Spleen (tissue), 11 donors: ENCODE measurements around the gene TENM4. TPM values are rescaled to one million over a fixed set of nuclear protein-coding genes. Genes with fewer than 3 reads are reported as not detected.

Experiments
- DNase-seq: peaks from one replicate; pipeline ENCODE4 v3.0.0-alpha.2; 2020
- H3K27ac ChIP-seq, 8 donors: fragments of 200-600 bp; sonication (generic) in 7 of 8; 1 replicate in 4 of 8; 2 replicates in 4 of 8; pipeline versions ENCODE4 v1.5.0 to v1.8.0; 2016 to 2021; ENCODE audit warnings: inconsistent platforms in 4 of 8, mild to moderate bottlenecking in 4 of 8, moderate library complexity in 1 of 8
- H3K27me3 ChIP-seq, 7 donors: fragments of 200-600 bp; sonication (generic) in 6 of 7; replicated peaks in 1 of 7; 1 replicate in 4 of 7; 2 replicates in 3 of 7; pipeline versions ENCODE4 v1.5.0 to v1.8.0; 2016 to 2021; ENCODE audit warnings: inconsistent platforms in 3 of 7, mild to moderate bottlenecking in 1 of 7
- H3K36me3 ChIP-seq, 6 donors: fragments of 200-600 bp; sonication (generic) in 5 of 6; 1 replicate in 4 of 6; 2 replicates in 2 of 6; pipeline versions ENCODE4 v1.5.0 to v1.8.0; 2016 to 2021; ENCODE audit warnings: inconsistent platforms in 2 of 6
- H3K4me1 ChIP-seq, 6 donors: fragments of 200-600 bp; sonication (generic) in 5 of 6; 1 replicate in 3 of 6; 2 replicates in 3 of 6; pipeline versions ENCODE4 v1.5.0 to v1.8.0; 2016 to 2021; ENCODE audit warnings: inconsistent platforms in 3 of 6
- H3K4me3 ChIP-seq, 8 donors: fragments of 200-600 bp; sonication (generic) in 7 of 8; 1 replicate in 4 of 8; 2 replicates in 4 of 8; pipeline versions ENCODE4 v1.5.0 to v1.8.0; 2016 to 2021; ENCODE audit warnings: inconsistent platforms in 4 of 8, mild to moderate bottlenecking in 4 of 8, moderate library complexity in 2 of 8
- H3K9me3 ChIP-seq, 8 donors: fragments of 200-600 bp; sonication (generic) in 7 of 8; 1 replicate in 4 of 8; 2 replicates in 4 of 8; pipeline versions ENCODE4 v1.5.0 to v1.8.0; 2016 to 2021; ENCODE audit warnings: inconsistent platforms in 4 of 8
- CTCF ChIP-seq, 11 experiments: fragments of 200-600 bp in 7 of 11; fragments of 450-650 bp in 4 of 11; sonication (generic) in 4 of 11; IDR thresholded peaks in 8 of 11; conservative IDR thresholded peaks in 3 of 11; 1 replicate in 7 of 11; 2 replicates in 4 of 11; pipeline versions ENCODE4 v1.4.0 to v1.8.0; 2016 to 2021; ENCODE audit warnings: antibody characterized with exemption in 11 of 11, inconsistent platforms in 4 of 11, mild to moderate bottlenecking in 1 of 11
- POLR2A ChIP-seq, 3 donors: fragments of 450-650 bp; IDR thresholded peaks; one replicate each; pipeline ENCODE4 v1.5.1; 2017; ENCODE audit warnings: antibody characterized with exemption in 3 of 3, mild to moderate bottlenecking in 1 of 3
- POLR2AphosphoS5 ChIP-seq, 3 donors: sonication (generic); formaldehyde crosslinking; IDR thresholded peaks; one replicate each; pipeline ENCODE4 v1.5.1; 2017; ENCODE audit warnings: antibody characterized with exemption in 3 of 3
- WGBS, 5 donors: extraction: QIAGEN DNeasy Blood & Tissue Kit in 3 of 5; methylation state at CpG; one replicate each; pipeline versions ENCODE4 v1.1.5 to v1.1.7; 2013 to 2018; 5-methylcytosine and 5-hydroxymethylcytosine counted together
- intact Hi-C: fragments of 100-400 bp; cut with DNase I; formaldehyde crosslinking; loops from one replicate; pipeline ENCODE4 v1.15.0; 2023; ENCODE audit warnings: low total_unique reads
- polyA plus RNA-seq, 3 donors: library from polyadenylated mRNA; stranded (reverse); fragments of 200-250 nt; gene quantifications; one replicate each; pipeline ENCODE4 v1.2.1, GENCODE V29; 2013
- total RNA-seq, 7 donors: library from RNA; depleted of rRNA in 3 of 7; stranded (reverse); fragments of >200 nt in 3 of 7; fragmentation: NEBNext Ultra II Directional in 4 of 7; extraction: Animal tissue kit (Norgen Biotek cat#: 25700) in 4 of 7; gene quantifications; one replicate each; pipeline versions ENCODE4 v1.1.0 to v1.2.1, GENCODE V29; 2016 to 2021
- donor health status: healthy with polysubstance abuse.
- donor health status: DM: no; HTN: no; CAD: no; lungs with moderate emphysema.
- donor health status: DM: no; HTN: no; CAD: no.
- donor health status: Bipolar disorder and iron deficiency.
- donor health status: healthy.
- donor health status: DM: no; HTN: no; CAD: no.
- donor health status: DM: yes; HTN: yes; CAD: no.

The TENM4 gene
- total and polyA plus RNA-seq, 10 donors: 0.09 to 4.5 (median 1.2) TPM

DNA sequence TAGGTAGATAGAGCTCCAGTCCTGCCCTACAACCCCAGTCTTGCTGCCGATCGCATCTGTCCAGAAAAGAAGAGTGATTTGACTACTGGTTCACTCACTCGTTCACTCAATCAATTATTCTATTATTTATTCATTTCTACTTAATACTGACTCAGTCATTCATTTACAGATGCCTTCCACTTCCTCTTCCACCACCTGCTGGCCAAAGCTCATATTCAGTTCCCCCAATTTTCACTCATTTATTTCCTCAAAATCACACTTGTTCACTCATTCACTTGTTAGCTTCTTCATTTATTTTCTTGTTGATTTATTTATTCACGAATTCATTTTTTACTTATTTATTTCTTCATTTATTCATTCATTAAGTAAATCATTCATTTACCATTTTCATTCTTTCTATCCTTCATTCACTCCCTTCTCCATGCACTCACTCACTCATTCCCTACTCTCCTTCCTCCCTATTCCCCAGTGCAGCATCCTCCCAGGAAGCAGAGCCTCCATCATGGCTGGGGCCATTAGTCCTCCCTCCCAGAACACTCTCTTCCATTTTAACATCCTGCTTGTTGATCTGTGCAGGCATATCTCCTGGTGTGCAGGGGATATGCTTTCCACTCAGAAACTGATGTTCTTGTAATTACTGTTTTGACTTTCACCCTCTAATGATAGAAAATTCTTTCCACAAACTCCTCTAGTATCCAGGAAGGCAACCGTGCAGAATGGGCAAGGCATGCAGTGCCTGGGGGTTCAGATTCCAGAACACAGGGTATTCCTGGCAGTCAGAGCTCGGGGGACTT lies 281.0 kb downstream of the TENM4 start:
- no peak for DNase-seq
- peaks cover 0 to 38% (median 0%) of the 10 kb centered on the region in 7 donors for H3K27me3 ChIP-seq
- H3K4me1 ChIP-seq: peaks cover 0 to 11% (median 0%) of the 10 kb centered on the region in 6 donors
- H3K9me3 ChIP-seq: no peaks in the 10 kb centered on the region
- no peak for TF ChIP-seq POLR2AphosphoS5 (IDR thresholded peaks at IDR 0.05)
- TF ChIP-seq CTCF (IDR thresholded peaks at IDR 0.05 in 8 of 11, conservative IDR thresholded peaks at IDR 0.05 in 3 of 11): no peak
- TF ChIP-seq POLR2A (IDR thresholded peaks at IDR 0.05): no peak
- 75 to 86% (median 80%) methylated on average over 6 of the region's 6 CpGs for WGBS, 5 donors
- no peak overlapping the region for H3K27ac ChIP-seq
- intact Hi-C loops: no loop called here
- H3K36me3 ChIP-seq: no peaks in the 10 kb centered on the region
- H3K4me3 ChIP-seq: no peak overlapping the region

GRCh38 chr11:79157738-79158137 lies 283.1 kb downstream of the TENM4 start:
- H3K4me3 ChIP-seq: no peak overlapping the region
- no peak for TF ChIP-seq CTCF (IDR thresholded peaks at IDR 0.05 in 8 of 11, conservative IDR thresholded peaks at IDR 0.05 in 3 of 11)
- no peak for TF ChIP-seq POLR2AphosphoS5 (IDR thresholded peaks at IDR 0.05)
- no peak for TF ChIP-seq POLR2A (IDR thresholded peaks at IDR 0.05)
- no peak overlapping the region for H3K27ac ChIP-seq
- no peaks in the 10 kb centered on the region for H3K9me3 ChIP-seq
- 44 to 59% (median 48%) methylated on average over 4 of the region's 4 CpGs for WGBS, 5 donors
- intact Hi-C loops: no loop called here
- DNase-seq: no peak
- H3K4me1 ChIP-seq: peaks cover 0 to 11% (median 0%) of the 10 kb centered on the region in 6 donors
- peaks cover 0 to 42% (median 0%) of the 10 kb centered on the region in 7 donors for H3K27me3 ChIP-seq
- no peaks in the 10 kb centered on the region for H3K36me3 ChIP-seq

GRCh38 chr11:79156031-79156430 lies 284.8 kb downstream of the TENM4 start:
- Histone ChIP-seq H3K27ac (no peak overlapping the region), H3K27me3 (peaks cover 0 to 33% (median 0%) of the 10 kb centered on the region in 7 donors), H3K4me1 (peaks cover 0 to 11% (median 0%) of the 10 kb centered on the region in 6 donors), H3K4me3 (no peak overlapping the region), H3K36me3 (no peaks in the 10 kb centered on the region), H3K9me3 (no peaks in the 10 kb centered on the region)
- no peak for TF ChIP-seq CTCF (IDR thresholded peaks at IDR 0.05 in 8 of 11, conservative IDR thresholded peaks at IDR 0.05 in 3 of 11)
- no peak for TF ChIP-seq POLR2A (IDR thresholded peaks at IDR 0.05)
- no peak for TF ChIP-seq POLR2AphosphoS5 (IDR thresholded peaks at IDR 0.05)
- intact Hi-C loops: no loop called here
- no peak for DNase-seq
- 71 to 83% (median 81%) methylated on average over 6 of the region's 6 CpGs for WGBS, 5 donors

- Histone ChIP-seq H3K4me1 (peaks cover 0 to 11% (median 0%) of the 10 kb centered on the region in 6 donors), H3K36me3 (no peaks in the 10 kb centered on the region), H3K27ac (no peak overlapping the region), H3K4me3 (no peak overlapping the region), H3K9me3 (no peaks in the 10 kb centered on the region), H3K27me3 (peaks cover 0 to 29% (median 0%) of the 10 kb centered on the region in 7 donors)
- DNase-seq: no peak
- TF ChIP-seq CTCF (IDR thresholded peaks at IDR 0.05 in 8 of 11, conservative IDR thresholded peaks at IDR 0.05 in 3 of 11): no peak
- no peak for TF ChIP-seq POLR2AphosphoS5 (IDR thresholded peaks at IDR 0.05)
- no peak for TF ChIP-seq POLR2A (IDR thresholded peaks at IDR 0.05)
- 81 to 87% (median 82%) methylated on average over 3 of the region's 3 CpGs for WGBS, 5 donors
- intact Hi-C loops: no loop called here
Observed at GRCh38 chr11:79155237-79155636, 285.6 kb downstream of the TENM4 start.
